GM19463 (cell line): ENCODE results near the gene PTAFR.
"Not testable (repeated sequence)": the region's sequence is repeated elsewhere in the genome, so short reads cannot be mapped to it uniquely, and the experiment has no call there.

Experiments
- ATAC-seq: cut with Tn5 transposase; IDR thresholded peaks from one replicate; pipeline ENCODE4 v1.9.1; 2021; ENCODE audit warnings: mild to moderate bottlenecking, moderate library complexity; ENCODE audit not compliant: unreplicated experiment

PTAFR gene

DNA sequence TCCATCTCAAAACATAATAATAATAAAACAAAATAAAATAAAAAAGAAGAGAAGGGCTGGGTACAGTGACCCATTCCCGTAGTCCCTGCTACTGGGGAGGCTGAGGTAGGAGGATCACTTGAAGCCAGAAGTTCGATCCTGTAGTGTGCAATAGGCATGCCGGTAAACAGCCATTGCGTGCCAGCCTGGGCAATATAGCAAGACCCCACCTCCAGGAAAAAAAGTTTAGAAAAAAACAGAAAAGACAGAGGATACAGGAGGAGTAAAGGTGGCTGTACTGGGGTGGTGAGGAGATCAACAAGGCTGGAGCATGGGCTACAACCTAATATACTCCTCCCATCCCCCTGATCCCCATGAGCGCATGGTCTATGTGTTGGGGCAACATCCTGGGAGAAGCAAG lies 30.8 kb downstream of the PTAFR start:
- ATAC-seq, result no peak

- ATAC-seq, result peak; percentile 80
These were observed 32.0 kb downstream of the PTAFR start for GRCh38 chr1:28144203-28145135.

- no peak for ATAC-seq
These were observed 32.8 kb downstream of the PTAFR start for GRCh38 chr1:28143496-28144202.

GRCh38 chr1:28141685-28142084 lies 34.8 kb downstream of the PTAFR start:
- no peak for ATAC-seq

DNA sequence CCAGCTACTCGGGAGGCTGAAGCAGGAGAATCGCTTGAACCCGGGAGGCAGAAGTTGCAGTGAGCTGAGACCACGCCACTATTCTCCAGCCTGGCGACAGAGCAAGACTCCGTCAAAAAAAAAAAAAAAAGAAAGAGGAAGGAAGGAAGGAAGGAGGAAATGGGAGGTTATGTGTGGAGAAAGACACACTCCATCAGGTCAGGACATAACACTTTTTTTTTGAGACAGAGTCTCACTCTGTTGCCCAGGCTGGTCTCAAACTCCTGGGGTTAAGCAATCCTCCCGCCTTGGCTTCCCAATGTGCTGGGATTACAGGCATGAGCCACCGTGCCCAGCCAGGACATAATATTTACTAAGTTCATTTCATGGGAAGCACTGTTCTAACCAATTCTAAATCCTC lies 36.6 kb downstream of the PTAFR start:
- not testable (repeated sequence) for ATAC-seq

- ATAC-seq, result no peak
These were observed 37.3 kb downstream of the PTAFR start for GRCh38 chr1:28139025-28139712.

GRCh38 chr1:28136922-28137613 lies 39.4 kb downstream of the PTAFR start:
- no peak for ATAC-seq

DNA sequence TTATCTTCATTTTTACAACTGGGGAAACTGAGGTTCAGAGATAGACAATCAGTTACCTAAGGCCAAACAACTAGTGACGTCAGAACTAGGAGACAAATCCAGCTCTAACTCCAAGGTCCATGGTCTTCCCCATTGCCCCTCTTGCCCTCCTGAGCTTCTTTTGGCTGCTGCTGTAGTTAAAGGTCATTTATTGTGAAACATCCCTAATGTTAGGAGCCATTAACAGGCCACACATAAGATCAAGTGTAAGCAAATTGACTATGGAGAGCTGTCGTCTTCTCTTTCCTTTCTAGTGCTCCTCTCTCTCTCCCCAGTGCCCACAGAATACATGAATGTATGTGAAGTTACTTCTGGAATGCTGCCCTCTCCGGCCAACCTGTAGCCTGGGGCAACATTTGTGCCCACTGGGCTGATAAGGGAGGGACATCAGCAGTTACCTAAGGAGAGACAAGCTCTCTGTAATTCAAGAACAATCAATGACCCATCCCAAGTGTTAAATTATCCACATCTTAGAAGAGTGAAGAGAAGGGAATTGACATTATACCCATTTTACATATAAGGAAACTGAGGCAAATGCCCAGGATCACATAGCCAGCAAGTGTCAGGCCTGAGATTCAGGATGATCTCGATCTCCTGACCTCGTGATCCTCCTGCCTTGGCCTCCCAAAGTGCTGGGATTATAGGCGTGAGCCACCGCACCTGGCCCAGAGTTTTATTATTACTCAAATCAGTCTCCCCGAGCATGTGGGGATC lies 40.1 kb downstream of the PTAFR start:
- no peak for ATAC-seq

- no peak for ATAC-seq
These were observed 40.9 kb downstream of the PTAFR start for GRCh38 chr1:28135371-28136168.

GRCh38 chr1:28134651-28135207 lies 41.8 kb downstream of the PTAFR start:
- ATAC-seq, result no peak

GRCh38 chr1:28132171-28133167 lies 44.0 kb downstream of the PTAFR start:
- no peak for ATAC-seq

DNA sequence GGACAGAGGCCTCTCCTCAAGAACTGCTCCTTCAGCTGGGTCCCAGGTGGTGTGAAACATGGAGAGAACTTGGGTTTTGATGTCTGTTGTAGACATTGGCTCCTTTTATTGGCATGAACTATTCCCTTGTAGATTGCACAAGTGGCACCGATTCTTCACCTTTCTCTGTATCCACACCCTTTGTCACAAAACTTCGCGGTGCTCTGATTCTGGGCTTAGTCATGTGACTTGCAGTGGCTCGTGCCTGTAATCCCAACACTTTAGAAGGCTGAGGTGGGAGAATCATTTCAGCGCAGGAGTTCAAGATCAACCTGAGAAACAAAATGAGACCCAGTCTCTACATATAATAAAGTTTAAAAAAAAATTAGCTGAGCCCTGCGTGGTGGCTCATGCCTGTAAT lies 45.6 kb downstream of the PTAFR start:
- ATAC-seq, result no peak

- ATAC-seq, result no peak
These were observed 47.3 kb downstream of the PTAFR start for GRCh38 chr1:28129150-28129549.

DNA sequence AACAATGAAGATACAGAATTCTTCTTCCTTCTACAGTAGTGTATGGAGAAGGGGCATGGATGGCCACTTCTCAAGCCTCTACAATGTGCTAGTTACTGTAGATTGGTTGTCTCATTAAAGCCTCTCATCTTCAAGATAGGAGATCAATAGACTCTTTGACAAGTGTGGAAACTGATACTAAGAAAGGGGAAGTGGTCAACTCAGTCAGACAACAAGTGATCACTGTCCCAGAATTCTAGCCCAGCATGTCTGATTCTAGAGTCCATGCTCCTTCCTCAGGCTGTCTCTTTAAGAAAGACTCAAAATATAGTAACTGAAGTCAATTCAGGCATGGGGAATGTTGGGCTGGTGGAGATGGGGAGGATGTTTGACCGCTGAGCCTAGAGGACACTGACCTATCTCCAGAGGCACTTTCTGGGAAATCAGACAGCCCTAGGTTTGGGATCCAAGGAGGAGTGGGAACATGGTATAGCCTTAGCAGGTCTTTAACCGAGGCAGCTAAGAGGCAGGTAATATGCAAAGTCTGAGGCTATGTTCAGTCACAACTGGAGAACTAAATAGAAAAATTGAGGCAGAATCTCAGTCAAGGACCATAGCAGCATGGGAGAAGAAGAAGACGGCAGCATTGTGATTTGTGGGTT lies 48.8 kb downstream of the PTAFR start:
- ATAC-seq, result peak; percentile 76

GRCh38 chr1:28126783-28127490 lies 49.6 kb downstream of the PTAFR start:
- ATAC-seq, result no peak

- no peak for ATAC-seq
These were observed 50.3 kb downstream of the PTAFR start for GRCh38 chr1:28126212-28126611.

- ATAC-seq, result no peak
These were observed 53.0 kb downstream of the PTAFR start for GRCh38 chr1:28123461-28123961.
